Spleen (tissue), 11 donors: ENCODE measurements around the gene ZDHHC9. TPM values are rescaled to one million over a fixed set of nuclear protein-coding genes. Genes with fewer than 3 reads are reported as not detected.
A peak's percentile ranks its signal among the peaks of the same experiment; 100 is the strongest.

ENCODE experiments used
- DNase-seq: peaks from one replicate; pipeline ENCODE4 v3.0.0-alpha.2; 2020
- H3K27ac ChIP-seq, 8 donors: fragments of 200-600 bp; sonication (generic) in 7 of 8; 1 replicate in 4 of 8; 2 replicates in 4 of 8; pipeline versions ENCODE4 v1.5.0 to v1.8.0; 2016 to 2021; ENCODE audit warnings: inconsistent platforms in 4 of 8, mild to moderate bottlenecking in 4 of 8, moderate library complexity in 1 of 8
- H3K27me3 ChIP-seq, 7 donors: fragments of 200-600 bp; sonication (generic) in 6 of 7; replicated peaks in 1 of 7; 1 replicate in 4 of 7; 2 replicates in 3 of 7; pipeline versions ENCODE4 v1.5.0 to v1.8.0; 2016 to 2021; ENCODE audit warnings: inconsistent platforms in 3 of 7, mild to moderate bottlenecking in 1 of 7
- H3K36me3 ChIP-seq, 6 donors: fragments of 200-600 bp; sonication (generic) in 5 of 6; 1 replicate in 4 of 6; 2 replicates in 2 of 6; pipeline versions ENCODE4 v1.5.0 to v1.8.0; 2016 to 2021; ENCODE audit warnings: inconsistent platforms in 2 of 6
- H3K4me1 ChIP-seq, 6 donors: fragments of 200-600 bp; sonication (generic) in 5 of 6; 1 replicate in 3 of 6; 2 replicates in 3 of 6; pipeline versions ENCODE4 v1.5.0 to v1.8.0; 2016 to 2021; ENCODE audit warnings: inconsistent platforms in 3 of 6
- H3K4me3 ChIP-seq, 8 donors: fragments of 200-600 bp; sonication (generic) in 7 of 8; 1 replicate in 4 of 8; 2 replicates in 4 of 8; pipeline versions ENCODE4 v1.5.0 to v1.8.0; 2016 to 2021; ENCODE audit warnings: inconsistent platforms in 4 of 8, mild to moderate bottlenecking in 4 of 8, moderate library complexity in 2 of 8
- H3K9me3 ChIP-seq, 8 donors: fragments of 200-600 bp; sonication (generic) in 7 of 8; 1 replicate in 4 of 8; 2 replicates in 4 of 8; pipeline versions ENCODE4 v1.5.0 to v1.8.0; 2016 to 2021; ENCODE audit warnings: inconsistent platforms in 4 of 8
- CTCF ChIP-seq, 11 experiments: fragments of 200-600 bp in 7 of 11; fragments of 450-650 bp in 4 of 11; sonication (generic) in 4 of 11; IDR thresholded peaks in 8 of 11; conservative IDR thresholded peaks in 3 of 11; 1 replicate in 7 of 11; 2 replicates in 4 of 11; pipeline versions ENCODE4 v1.4.0 to v1.8.0; 2016 to 2021; ENCODE audit warnings: antibody characterized with exemption in 11 of 11, inconsistent platforms in 4 of 11, mild to moderate bottlenecking in 1 of 11
- POLR2A ChIP-seq, 3 donors: fragments of 450-650 bp; IDR thresholded peaks; one replicate each; pipeline ENCODE4 v1.5.1; 2017; ENCODE audit warnings: antibody characterized with exemption in 3 of 3, mild to moderate bottlenecking in 1 of 3
- POLR2AphosphoS5 ChIP-seq, 3 donors: sonication (generic); formaldehyde crosslinking; IDR thresholded peaks; one replicate each; pipeline ENCODE4 v1.5.1; 2017; ENCODE audit warnings: antibody characterized with exemption in 3 of 3
- whole genome bisulfite sequencing, 5 donors: extraction: QIAGEN DNeasy Blood & Tissue Kit in 3 of 5; methylation state at CpG; one replicate each; pipeline versions ENCODE4 v1.1.5 to v1.1.7; 2013 to 2018; 5-methylcytosine and 5-hydroxymethylcytosine counted together
- intact Hi-C: fragments of 100-400 bp; cut with DNase I; formaldehyde crosslinking; loops from one replicate; pipeline ENCODE4 v1.15.0; 2023; ENCODE audit warnings: low total_unique reads
- polyA plus RNA-seq, 3 donors: library from polyadenylated mRNA; stranded (reverse); fragments of 200-250 nt; gene quantifications; one replicate each; pipeline ENCODE4 v1.2.1, GENCODE V29; 2013
- total RNA-seq, 7 donors: library from RNA; depleted of rRNA in 3 of 7; stranded (reverse); fragments of >200 nt in 3 of 7; fragmentation: NEBNext Ultra II Directional in 4 of 7; extraction: Animal tissue kit (Norgen Biotek cat#: 25700) in 4 of 7; gene quantifications; one replicate each; pipeline versions ENCODE4 v1.1.0 to v1.2.1, GENCODE V29; 2016 to 2021
- donor health status: healthy with polysubstance abuse.
- donor health status: DM: no; HTN: no; CAD: no; lungs with moderate emphysema.
- donor health status: DM: no; HTN: no; CAD: no.
- donor health status: Bipolar disorder and iron deficiency.
- donor health status: healthy.
- donor health status: DM: no; HTN: no; CAD: no.
- donor health status: DM: yes; HTN: yes; CAD: no.

Gene ZDHHC9
- total and polyA plus RNA-seq, 10 donors: 1.2 to 9.2 (median 5.2) TPM

- Histone ChIP-seq H3K9me3 (no peaks in the 10 kb centered on the region), H3K36me3 (peaks cover 0 to 10% (median 0%) of the 10 kb centered on the region in 6 donors), H3K4me1 (peaks cover 33 to 81% (median 65%) of the 10 kb centered on the region in 6 donors), H3K27ac (peak overlapping the region; percentile 83 to 97 (median 93)), H3K4me3 (peak overlapping the region in 5 of 8 donors; percentile 10 to 65 (median 20)), H3K27me3 (no peaks in the 10 kb centered on the region)
- 8 to 41% (median 25%) methylated on average over 22 to 30 of the region's 30 CpGs for WGBS, 5 donors
- DNase-seq: peak; percentile 96
- intact Hi-C loops: no loop called here
- TF ChIP-seq POLR2A (IDR thresholded peaks at IDR 0.05) (peak in 1 of 3 donors; percentile 30), POLR2AphosphoS5 (IDR thresholded peaks at IDR 0.05) (peak; percentile 90 to 94 (median 92)), CTCF (IDR thresholded peaks at IDR 0.05 in 8 of 11, conservative IDR thresholded peaks at IDR 0.05 in 3 of 11) (no peak)
Observed at GRCh38 chrX:129777218-129778030, 66.3 kb downstream of the ZDHHC9 start.

GRCh38 chrX:129773649-129774458, 69.8 kb downstream of the ZDHHC9 start:
- H3K4me3 ChIP-seq: peak overlapping the region in 1 of 8 donors; percentile 43
- peak overlapping the region; percentile 51 to 97 (median 88) for H3K27ac ChIP-seq
- no peaks in the 10 kb centered on the region for H3K27me3 ChIP-seq
- intact Hi-C loops: no loop called here
- no peaks in the 10 kb centered on the region for H3K36me3 ChIP-seq
- H3K4me1 ChIP-seq: peaks cover 33 to 100% (median 83%) of the 10 kb centered on the region in 6 donors
- H3K9me3 ChIP-seq: no peaks in the 10 kb centered on the region
- peak; percentile 44 for DNase-seq
- 58 to 77% (median 64%) methylated on average over 2 to 4 of the region's 4 CpGs for WGBS, 5 donors
- TF ChIP-seq CTCF (IDR thresholded peaks at IDR 0.05 in 8 of 11, conservative IDR thresholded peaks at IDR 0.05 in 3 of 11) (no peak), POLR2AphosphoS5 (IDR thresholded peaks at IDR 0.05) (no peak), POLR2A (IDR thresholded peaks at IDR 0.05) (no peak)

- no peaks in the 10 kb centered on the region for H3K27me3 ChIP-seq
- peaks cover 25 to 100% (median 78%) of the 10 kb centered on the region in 6 donors for H3K4me1 ChIP-seq
- H3K36me3 ChIP-seq: no peaks in the 10 kb centered on the region
- H3K4me3 ChIP-seq: peak overlapping the region in 1 of 8 donors; percentile 43
- no peaks in the 10 kb centered on the region for H3K9me3 ChIP-seq
- 22 to 56% (median 31%) methylated on average over 11 to 14 of the region's 14 CpGs for WGBS, 5 donors
- peak overlapping the region; percentile 51 to 97 (median 88) for H3K27ac ChIP-seq
- TF ChIP-seq CTCF (IDR thresholded peaks at IDR 0.05 in 8 of 11, conservative IDR thresholded peaks at IDR 0.05 in 3 of 11) (peak in 2 of 11 experiments; percentile 17 to 18), POLR2A (IDR thresholded peaks at IDR 0.05) (no peak), POLR2AphosphoS5 (IDR thresholded peaks at IDR 0.05) (peak; percentile 29 to 87 (median 82))
- intact Hi-C loops: no loop called here
- peak; percentile 96 for DNase-seq
Observed at GRCh38 chrX:129772796-129773431, 70.8 kb downstream of the ZDHHC9 start.
